HG02588 (cell line): ENCODE results near the gene CPEB2.
"Not testable (repeated sequence)": the region's sequence is repeated elsewhere in the genome, so short reads cannot be mapped to it uniquely, and the experiment has no call there.

Source experiments
- ATAC-seq: cut with Tn5 transposase; IDR thresholded peaks from one replicate; pipeline ENCODE4 v1.9.1; 2021; ENCODE audit warnings: mild to moderate bottlenecking, moderate library complexity; ENCODE audit not compliant: unreplicated experiment

Gene CPEB2

GRCh38 chr4:15043922-15044321, 41.6 kb downstream of the CPEB2 start:
- no peak for ATAC-seq

- no peak for ATAC-seq
These were observed 52.3 kb downstream of the CPEB2 start for GRCh38 chr4:15054541-15054940.

- no peak for ATAC-seq
These were observed 57.9 kb downstream of the CPEB2 start for GRCh38 chr4:15060213-15060612.

GRCh38 chr4:15063341-15063740, 61.1 kb downstream of the CPEB2 start:
- ATAC-seq: no peak

- no peak for ATAC-seq
These were observed 63.2 kb downstream of the CPEB2 start for GRCh38 chr4:15065516-15065915.

- ATAC-seq: no peak
These were observed 63.9 kb downstream of the CPEB2 start for GRCh38 chr4:15066140-15066539.

GRCh38 chr4:15068298-15068697, 66.0 kb downstream of the CPEB2 start:
- ATAC-seq: no peak

- ATAC-seq: no peak
These were observed 73.6 kb downstream of the CPEB2 start for GRCh38 chr4:15075875-15076274.

GRCh38 chr4:15077969-15078368, 75.7 kb downstream of the CPEB2 start:
- ATAC-seq: no peak

GRCh38 chr4:15078682-15079642, 76.7 kb downstream of the CPEB2 start:
- no peak for ATAC-seq

- ATAC-seq: no peak
These were observed 82.5 kb downstream of the CPEB2 start for GRCh38 chr4:15084780-15085179.

GRCh38 chr4:15085762-15086161, 83.5 kb downstream of the CPEB2 start:
- ATAC-seq: not testable (repeated sequence)

- not testable (repeated sequence) for ATAC-seq
These were observed 84.0 kb downstream of the CPEB2 start for GRCh38 chr4:15086259-15086658.

GRCh38 chr4:15088394-15089035, 86.2 kb downstream of the CPEB2 start:
- no peak for ATAC-seq

- ATAC-seq: no peak
These were observed 87.7 kb downstream of the CPEB2 start for GRCh38 chr4:15089979-15090378.

- no peak for ATAC-seq
These were observed 98.1 kb downstream of the CPEB2 start for GRCh38 chr4:15100380-15100779.

- ATAC-seq: no peak
These were observed 98.9 kb downstream of the CPEB2 start for GRCh38 chr4:15100994-15101695.

- no peak for ATAC-seq
These were observed 102.5 kb downstream of the CPEB2 start for GRCh38 chr4:15104825-15105224.

- no peak for ATAC-seq
These were observed 104.1 kb downstream of the CPEB2 start for GRCh38 chr4:15106399-15106798.

GRCh38 chr4:15109600-15109999, 107.3 kb downstream of the CPEB2 start:
- no peak for ATAC-seq

GRCh38 chr4:15110120-15110571, 107.9 kb downstream of the CPEB2 start:
- no peak for ATAC-seq
